Fibroblast of pulmonary artery (primary cell): Measurements from ENCODE around the gene PTPRQ.

Source experiments
- DNase-seq: peaks from one replicate; pipeline ENCODE4 v3.0.0-alpha.2; 2010; ENCODE audit warnings: low read depth
- H3K4me3 ChIP-seq: replicated peaks from 2 replicates; pipeline ENCODE4 v1.5.1; 2011; ENCODE audit warnings: low read depth, mild to moderate bottlenecking, control low read depth, low read length, moderate library complexity
- TF ChIP-seq, protein P1 (sequence below): IDR thresholded peaks from 2 replicates; pipeline ENCODE4 v1.5.1; 2011; ENCODE audit warnings: mild to moderate bottlenecking, control low read depth, low read length, inconsistent platforms; ENCODE audit errors: missing control alignments

Gene PTPRQ, protein sequence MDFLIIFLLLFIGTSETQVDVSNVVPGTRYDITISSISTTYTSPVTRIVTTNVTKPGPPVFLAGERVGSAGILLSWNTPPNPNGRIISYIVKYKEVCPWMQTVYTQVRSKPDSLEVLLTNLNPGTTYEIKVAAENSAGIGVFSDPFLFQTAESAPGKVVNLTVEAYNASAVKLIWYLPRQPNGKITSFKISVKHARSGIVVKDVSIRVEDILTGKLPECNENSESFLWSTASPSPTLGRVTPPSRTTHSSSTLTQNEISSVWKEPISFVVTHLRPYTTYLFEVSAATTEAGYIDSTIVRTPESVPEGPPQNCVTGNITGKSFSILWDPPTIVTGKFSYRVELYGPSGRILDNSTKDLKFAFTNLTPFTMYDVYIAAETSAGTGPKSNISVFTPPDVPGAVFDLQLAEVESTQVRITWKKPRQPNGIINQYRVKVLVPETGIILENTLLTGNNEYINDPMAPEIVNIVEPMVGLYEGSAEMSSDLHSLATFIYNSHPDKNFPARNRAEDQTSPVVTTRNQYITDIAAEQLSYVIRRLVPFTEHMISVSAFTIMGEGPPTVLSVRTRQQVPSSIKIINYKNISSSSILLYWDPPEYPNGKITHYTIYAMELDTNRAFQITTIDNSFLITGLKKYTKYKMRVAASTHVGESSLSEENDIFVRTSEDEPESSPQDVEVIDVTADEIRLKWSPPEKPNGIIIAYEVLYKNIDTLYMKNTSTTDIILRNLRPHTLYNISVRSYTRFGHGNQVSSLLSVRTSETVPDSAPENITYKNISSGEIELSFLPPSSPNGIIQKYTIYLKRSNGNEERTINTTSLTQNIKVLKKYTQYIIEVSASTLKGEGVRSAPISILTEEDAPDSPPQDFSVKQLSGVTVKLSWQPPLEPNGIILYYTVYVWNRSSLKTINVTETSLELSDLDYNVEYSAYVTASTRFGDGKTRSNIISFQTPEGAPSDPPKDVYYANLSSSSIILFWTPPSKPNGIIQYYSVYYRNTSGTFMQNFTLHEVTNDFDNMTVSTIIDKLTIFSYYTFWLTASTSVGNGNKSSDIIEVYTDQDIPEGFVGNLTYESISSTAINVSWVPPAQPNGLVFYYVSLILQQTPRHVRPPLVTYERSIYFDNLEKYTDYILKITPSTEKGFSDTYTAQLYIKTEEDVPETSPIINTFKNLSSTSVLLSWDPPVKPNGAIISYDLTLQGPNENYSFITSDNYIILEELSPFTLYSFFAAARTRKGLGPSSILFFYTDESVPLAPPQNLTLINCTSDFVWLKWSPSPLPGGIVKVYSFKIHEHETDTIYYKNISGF (N-terminal part only)

DNA sequence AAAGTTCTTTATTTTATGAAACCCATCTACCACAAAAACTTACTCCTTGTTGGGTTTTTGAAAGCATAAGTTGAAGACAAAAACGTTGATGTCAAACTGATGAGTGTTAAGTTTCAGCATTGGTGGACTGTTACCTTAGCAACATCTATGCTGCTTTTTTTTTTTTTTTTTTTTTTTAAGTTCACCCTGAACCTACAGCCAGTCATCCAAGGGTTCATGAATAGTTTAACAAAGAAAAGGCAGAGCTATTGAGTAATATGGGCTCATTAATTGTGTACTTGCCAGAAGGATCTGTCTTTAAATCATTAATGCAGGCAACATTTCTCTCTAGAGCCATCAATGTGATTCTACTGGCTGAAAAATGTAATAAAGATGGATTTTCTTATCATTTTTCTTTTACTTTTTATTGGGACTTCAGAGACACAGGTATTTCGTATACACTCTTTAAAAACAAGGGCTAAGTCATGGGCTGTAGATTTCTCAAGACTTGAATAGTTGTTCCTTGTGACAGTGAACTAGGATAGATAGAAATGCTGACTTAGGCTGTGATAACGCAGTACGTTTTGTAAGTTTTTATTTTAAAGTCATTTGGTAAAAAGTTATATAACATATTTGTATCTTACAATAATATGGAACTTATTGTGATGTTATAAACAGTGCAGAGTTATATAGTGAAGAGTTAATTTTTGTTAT is at the start of gene PTPRQ:
Gene PTPRQ, plus strand, starts transcription at position 262 of the 693 bp plus-strand sequence. Its CDS starts 111 bp downstream, at position 373.
- peak; percentile 53 for DNase-seq
- H3K4me3 ChIP-seq: no peak within 1 kb of the TSS
- TF ChIP-seq, protein P1, sequence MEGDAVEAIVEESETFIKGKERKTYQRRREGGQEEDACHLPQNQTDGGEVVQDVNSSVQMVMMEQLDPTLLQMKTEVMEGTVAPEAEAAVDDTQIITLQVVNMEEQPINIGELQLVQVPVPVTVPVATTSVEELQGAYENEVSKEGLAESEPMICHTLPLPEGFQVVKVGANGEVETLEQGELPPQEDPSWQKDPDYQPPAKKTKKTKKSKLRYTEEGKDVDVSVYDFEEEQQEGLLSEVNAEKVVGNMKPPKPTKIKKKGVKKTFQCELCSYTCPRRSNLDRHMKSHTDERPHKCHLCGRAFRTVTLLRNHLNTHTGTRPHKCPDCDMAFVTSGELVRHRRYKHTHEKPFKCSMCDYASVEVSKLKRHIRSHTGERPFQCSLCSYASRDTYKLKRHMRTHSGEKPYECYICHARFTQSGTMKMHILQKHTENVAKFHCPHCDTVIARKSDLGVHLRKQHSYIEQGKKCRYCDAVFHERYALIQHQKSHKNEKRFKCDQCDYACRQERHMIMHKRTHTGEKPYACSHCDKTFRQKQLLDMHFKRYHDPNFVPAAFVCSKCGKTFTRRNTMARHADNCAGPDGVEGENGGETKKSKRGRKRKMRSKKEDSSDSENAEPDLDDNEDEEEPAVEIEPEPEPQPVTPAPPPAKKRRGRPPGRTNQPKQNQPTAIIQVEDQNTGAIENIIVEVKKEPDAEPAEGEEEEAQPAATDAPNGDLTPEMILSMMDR: no peak

GRCh38 chr12:80400571-80400991 is 43.5 kb upstream of the PTPRQ start:
- TF ChIP-seq, protein P1: no peak
- H3K4me3 ChIP-seq: peak overlapping the region; percentile 55
- peak; percentile 11 for DNase-seq

DNA sequence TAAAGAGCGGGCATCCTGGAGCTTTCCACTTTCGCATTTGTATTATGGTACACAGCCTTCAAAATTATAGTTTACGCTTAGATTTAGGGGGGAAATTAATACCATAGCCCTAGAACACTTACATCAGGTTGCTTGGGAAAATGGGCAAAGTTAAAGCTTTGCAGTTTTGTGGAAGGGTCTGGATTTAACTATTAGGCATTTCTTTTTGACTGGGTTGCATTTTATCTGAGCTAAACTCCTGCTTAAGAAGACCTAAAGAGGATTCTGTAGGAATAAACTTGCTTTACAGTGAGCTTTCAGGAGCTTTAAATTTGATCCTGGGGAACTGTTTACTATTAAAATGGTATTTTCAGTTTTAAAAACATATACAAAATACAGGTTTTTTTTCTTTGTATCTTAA is 42.8 kb upstream of the PTPRQ start:
- TF ChIP-seq, protein P1: no peak
- no peak overlapping the region for H3K4me3 ChIP-seq
- DNase-seq: no peak

GRCh38 chr12:80404629-80405028 is 39.4 kb upstream of the PTPRQ start:
- no peak overlapping the region for H3K4me3 ChIP-seq
- no peak for DNase-seq
- TF ChIP-seq, protein P1: no peak

GRCh38 chr12:80406253-80406652 is 37.8 kb upstream of the PTPRQ start:
- DNase-seq: no peak
- H3K4me3 ChIP-seq: no peak overlapping the region
- TF ChIP-seq, protein P1: no peak

DNA sequence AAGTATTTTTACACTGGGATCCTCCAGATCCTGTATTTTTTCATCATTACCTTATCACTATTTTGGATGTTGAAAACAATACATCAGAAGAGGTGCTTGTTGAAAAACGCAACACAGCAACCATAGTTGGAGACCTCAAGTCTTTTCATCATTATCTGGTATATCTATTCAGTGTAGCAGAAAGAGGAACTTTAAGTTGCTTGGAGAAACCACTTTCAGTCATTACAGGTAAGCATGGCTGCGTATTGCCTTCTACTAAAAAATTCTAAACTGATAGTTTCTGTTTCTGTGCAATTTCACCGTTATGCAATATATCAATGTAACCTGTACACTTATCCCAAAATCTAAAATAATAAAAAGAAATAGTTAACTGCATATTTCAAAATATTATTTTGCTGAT is 32.2 kb upstream of the PTPRQ start:
- no peak overlapping the region for H3K4me3 ChIP-seq
- TF ChIP-seq, protein P1: no peak
- DNase-seq: no peak
